ENCODE data around the gene ING1.
"Not testable (repeated sequence)": the region's sequence is repeated elsewhere in the genome, so short reads cannot be mapped to it uniquely, and the experiment has no call there.

Gene ING1

GRCh38 chr13:110714797-110715394 is 1.4 kb downstream of the ING1 start:
- in situ Hi-C loops (cut with HindIII; ENCODE audit: low sequenced_read_pairs) = no loop called here

GRCh38 chr13:110715395-110716246 is 2.1 kb downstream of the ING1 start:
- in situ Hi-C loops (cut with HindIII; ENCODE audit: low sequenced_read_pairs) = no loop called here

- in situ Hi-C loops (cut with HindIII; ENCODE audit: low sequenced_read_pairs) = no loop called here
These were observed 2.7 kb downstream of the ING1 start for GRCh38 chr13:110716247-110716515.

- in situ Hi-C loops (cut with HindIII; ENCODE audit: low sequenced_read_pairs) = no loop called here
These were observed 5.7 kb downstream of the ING1 start for GRCh38 chr13:110719036-110719710.

GRCh38 chr13:110722971-110723370 is 9.5 kb downstream of the ING1 start:
- in situ Hi-C loops (cut with HindIII; ENCODE audit: low sequenced_read_pairs) = no loop called here

- in situ Hi-C loops (cut with HindIII; ENCODE audit: low sequenced_read_pairs) = no loop called here
These were observed 10.1 kb downstream of the ING1 start for GRCh38 chr13:110723598-110723997.

- in situ Hi-C loops (cut with HindIII; ENCODE audit: low sequenced_read_pairs) = not testable (repeated sequence)
These were observed 12.7 kb downstream of the ING1 start for GRCh38 chr13:110726153-110726552.

GRCh38 chr13:110726726-110727125 is 13.2 kb downstream of the ING1 start:
- in situ Hi-C loops (cut with HindIII; ENCODE audit: low sequenced_read_pairs) = no loop called here

GRCh38 chr13:110731072-110731471 is 17.6 kb downstream of the ING1 start:
- in situ Hi-C loops (cut with HindIII; ENCODE audit: low sequenced_read_pairs) = no loop called here

GRCh38 chr13:110734561-110734960 is 21.1 kb downstream of the ING1 start:
- in situ Hi-C loops (cut with HindIII; ENCODE audit: low sequenced_read_pairs) = no loop called here

- in situ Hi-C loops (cut with HindIII; ENCODE audit: low sequenced_read_pairs) = no loop called here
These were observed 24.1 kb downstream of the ING1 start for GRCh38 chr13:110737555-110737954.

GRCh38 chr13:110743687-110744086 is 30.2 kb downstream of the ING1 start:
- in situ Hi-C loops (cut with HindIII; ENCODE audit: low sequenced_read_pairs) = no loop called here

- in situ Hi-C loops (cut with HindIII; ENCODE audit: low sequenced_read_pairs) = no loop called here
These were observed 32.9 kb downstream of the ING1 start for GRCh38 chr13:110746438-110746837.

- in situ Hi-C loops (cut with HindIII; ENCODE audit: low sequenced_read_pairs) = no loop called here
These were observed 34.8 kb downstream of the ING1 start for GRCh38 chr13:110748271-110748670.

- in situ Hi-C loops (cut with HindIII; ENCODE audit: low sequenced_read_pairs) = no loop called here
These were observed 42.7 kb downstream of the ING1 start for GRCh38 chr13:110756219-110756631.

GRCh38 chr13:110757296-110757695 is 43.8 kb downstream of the ING1 start:
- in situ Hi-C loops (cut with HindIII; ENCODE audit: low sequenced_read_pairs) = no loop called here

GRCh38 chr13:110758195-110758805 is 44.8 kb downstream of the ING1 start:
- in situ Hi-C loops (cut with HindIII; ENCODE audit: low sequenced_read_pairs) = no loop called here

- in situ Hi-C loops (cut with HindIII; ENCODE audit: low sequenced_read_pairs) = no loop called here
These were observed 46.2 kb downstream of the ING1 start for GRCh38 chr13:110759710-110760109.

GRCh38 chr13:110760611-110761010 is 47.1 kb downstream of the ING1 start:
- in situ Hi-C loops (cut with HindIII; ENCODE audit: low sequenced_read_pairs) = no loop called here

GRCh38 chr13:110766671-110767430 is 53.4 kb downstream of the ING1 start:
- in situ Hi-C loops (cut with HindIII; ENCODE audit: low sequenced_read_pairs) = no loop called here

GRCh38 chr13:110767476-110767875 is 54.0 kb downstream of the ING1 start:
- in situ Hi-C loops (cut with HindIII; ENCODE audit: low sequenced_read_pairs) = no loop called here
